HCT116 (cell line): ENCODE data around the gene SEC31B. TPM values are rescaled to one million over a fixed set of nuclear protein-coding genes. Genes with fewer than 3 reads are reported as not detected.
A peak's percentile ranks its signal among the peaks of the same experiment; 100 is the strongest.

Source experiments
- ATAC-seq: fragments of 200-7000 bp; cut with Tn5 transposase; 2 replicates; pipeline ENCODE4 v1.9.1; 2020; ENCODE audit warnings: mild to moderate bottlenecking, moderate library complexity
- BruUV-seq: library from RNA; stranded (reverse); fragments of 400-500 nt; replicated peaks from 2 replicates; lab custom pipeline; 2021; lab: Mats Ljungman, UMichigan
- CTCF ChIA-PET: fragments of 300-600 bp; sonication (Branson Sonifier 250); formaldehyde crosslinking; loops from one replicate; lab custom pipeline; 2021; ENCODE audit warnings: antibody characterized with exemption; lab: Charles Lee
- POLR2A ChIA-PET: fragments of 300-600, 350-600 bp; sonication (Branson Sonifier 250); formaldehyde crosslinking; loops from one replicate; lab custom pipeline; 2021; ENCODE audit warnings: antibody characterized with exemption; lab: Charles Lee
- RAD21 ChIA-PET, 2 experiments: fragments of 300-600 bp; sonication (Branson Sonifier 250); formaldehyde crosslinking; loops; one replicate each; lab custom pipeline; 2023; ENCODE audit warnings: low total read pairs in 2 of 2; ENCODE audit not compliant: uncharacterized antibody in 2 of 2, unreplicated experiment in 2 of 2, low non-redundant PET in 1 of 2; lab: Charles Lee
- DNase-seq: peaks from one replicate; pipeline ENCODE4 v3.0.0-alpha.2; 2010; ENCODE audit warnings: low read depth, low spot score
- H2AFZ ChIP-seq: fragments of 200-600 bp; shearing (Covaris generic), sonication (generic); 2 replicates; pipeline ENCODE4 v1.6.1; 2017; ENCODE audit warnings: low read depth, mixed run types, mixed read lengths, antibody characterized with exemption, low read length; ENCODE audit not compliant: poor library complexity, severe bottlenecking
- H3K27ac ChIP-seq: 2 replicates; pipeline ENCODE4 v1.5.1; 2012; ENCODE audit warnings: low read depth, low read length
- H3K27me3 ChIP-seq: fragments of 200-600 bp; sonication (generic); 2 replicates; pipeline ENCODE4 v1.6.1; 2016; ENCODE audit warnings: mixed run types, low read length, mixed read lengths; ENCODE audit not compliant: insufficient read depth
- H3K36me3 ChIP-seq, 2 experiments: fragments of 200-500 bp in 1 of 2; fragments of 200-600 bp in 1 of 2; sonication (Bioruptor generic) in 1 of 2; sonication (generic) in 1 of 2; 2 replicates each; pipeline versions ENCODE4 v1.5.1 to v1.6.1; 2014 to 2016; ENCODE audit warnings: low read length in 2 of 2, inconsistent platforms in 1 of 2, mixed read lengths in 1 of 2, mixed run types in 1 of 2; ENCODE audit not compliant: insufficient read depth in 2 of 2, control insufficient read depth in 1 of 2
- H3K4me1 ChIP-seq, 2 experiments: fragments of 200-600 bp in 1 of 2; sonication (generic) in 1 of 2; 2 replicates each; pipeline versions ENCODE4 v1.5.1 to v1.6.1; 2012 to 2017; ENCODE audit warnings: low read length in 2 of 2, inconsistent platforms in 1 of 2, mild to moderate bottlenecking in 1 of 2, mixed read lengths in 1 of 2, mixed run types in 1 of 2, moderate library complexity in 1 of 2; ENCODE audit not compliant: insufficient read depth in 2 of 2, control insufficient read depth in 1 of 2
- H3K4me2 ChIP-seq: fragments of 200-600 bp; sonication (generic); 2 replicates; pipeline ENCODE4 v1.6.1; 2017; ENCODE audit warnings: mixed run types, low read length, mixed read lengths
- H3K4me3 ChIP-seq, 2 experiments: fragments of 200-600 bp in 1 of 2; sonication (generic) in 1 of 2; replicated peaks in 1 of 2; 2 replicates each; pipeline ENCODE4 v1.5.1; 2011 to 2016; ENCODE audit warnings: low read length in 2 of 2, control low read depth in 1 of 2, low read depth in 1 of 2, mild to moderate bottlenecking in 1 of 2, mixed read lengths in 1 of 2, mixed run types in 1 of 2
- H3K79me2 ChIP-seq: fragments of 200-600 bp; sonication (generic); 2 replicates; pipeline ENCODE4 v1.6.1; 2017; ENCODE audit warnings: mild to moderate bottlenecking, mixed run types, low read length, moderate library complexity, mixed read lengths; ENCODE audit not compliant: insufficient read depth
- H3K9ac ChIP-seq: fragments of 200-600 bp; sonication (generic); 2 replicates; pipeline ENCODE4 v1.6.1; 2016; ENCODE audit warnings: low read length, mixed read lengths
- H3K9me2 ChIP-seq: fragments of 200-600 bp; sonication (generic), shearing (Covaris generic); 2 replicates; pipeline ENCODE4 v1.6.1; 2017; ENCODE audit warnings: mixed run types, mild to moderate bottlenecking, moderate library complexity; ENCODE audit not compliant: insufficient read depth
- H3K9me3 ChIP-seq, 2 experiments: fragments of 200-500 bp in 1 of 2; fragments of 200-600 bp in 1 of 2; sonication (Bioruptor generic) in 1 of 2; sonication (generic) in 1 of 2; 2 replicates each; pipeline ENCODE4 v1.6.1; 2014 to 2017; ENCODE audit warnings: low read length in 2 of 2, mixed read lengths in 2 of 2, inconsistent platforms in 1 of 2, low read depth in 1 of 2, mild to moderate bottlenecking in 1 of 2, mixed run types in 1 of 2, moderate library complexity in 1 of 2; ENCODE audit not compliant: control insufficient read depth in 1 of 2, insufficient read depth in 1 of 2
- H4K20me1 ChIP-seq: fragments of 200-600 bp; sonication (generic), shearing (Covaris generic); 2 replicates; pipeline ENCODE4 v1.6.1; 2017; ENCODE audit warnings: mixed run types, mild to moderate bottlenecking, moderate library complexity; ENCODE audit not compliant: insufficient read depth
- JUND ChIP-seq: IDR thresholded peaks from 2 replicates; pipeline ENCODE4 v1.6.1; 2012
- POLR2A ChIP-seq: IDR thresholded peaks from 2 replicates; pipeline ENCODE4 v1.7.0; 2011; ENCODE audit warnings: borderline replicate concordance; ENCODE audit not compliant: insufficient read depth, insufficient read length; ENCODE audit errors: extremely low read depth
- SRF ChIP-seq: IDR thresholded peaks from 2 replicates; pipeline ENCODE4 v1.6.1; 2012; ENCODE audit warnings: low read depth
- intact Hi-C: fragments of 100-400 bp; cut with micrococcal nuclease; formaldehyde crosslinking; loops from 2 replicates; pipeline ENCODE4 v1.10.0; 2022
- total RNA-seq: library from RNA; stranded (reverse); gene quantifications from one replicate; pipeline ENCODE4 v1.2.1, GENCODE V29; 2021; ENCODE audit not compliant: unreplicated experiment

The SEC31B gene
- total RNA-seq, 1 experiment from 2014 or later: 30.9 TPM

DNA sequence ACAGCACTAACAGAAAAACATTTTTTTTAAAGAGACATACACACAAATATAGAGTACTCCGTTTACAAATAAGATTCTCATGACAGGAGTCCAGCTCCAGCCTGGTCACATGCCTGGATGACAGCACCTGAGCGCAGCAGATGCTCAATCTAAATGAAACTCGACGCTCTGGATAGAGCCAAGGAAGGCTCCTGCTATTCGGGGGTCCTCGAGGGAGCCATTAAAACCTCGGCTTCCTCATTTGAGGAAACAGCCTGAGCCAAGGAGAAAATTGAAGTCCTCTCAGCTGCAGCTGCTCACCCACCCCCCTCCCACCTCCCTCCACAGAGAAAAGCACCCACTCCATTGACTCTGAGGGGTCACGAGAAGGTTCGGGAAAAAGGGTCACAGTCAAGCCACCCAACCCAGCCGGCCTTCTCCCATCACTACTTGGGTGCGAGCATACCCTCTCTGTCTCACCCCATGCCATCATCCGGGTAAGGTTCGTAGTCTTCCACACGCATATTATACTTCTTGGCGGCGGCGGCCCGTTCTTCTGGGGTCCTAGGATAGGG, 9.3 kb upstream of the SEC31B start:
- POLR2A ChIA-PET: no interaction called here
- no TSS peak for BruUV-seq
- intact Hi-C loops: no loop called here
- ATAC-seq (no peak), DNase-seq (no peak)
- H3K79me2 ChIP-seq: peaks cover 45% of the 10 kb centered on the region
- H3K9me3 ChIP-seq: no peaks in the 10 kb centered on the region
- peak overlapping the region; percentile 50 for H2AFZ ChIP-seq
- H3K4me2 ChIP-seq: peak overlapping the region; percentile 73
- no peak for TF ChIP-seq SRF
- CTCF ChIA-PET: interaction anchor here (3.0 kb wide), 1 partner anchor 10 kb away, joined by 21 read pairs; no protein-coding TSS in a partner anchor
- H3K27me3 ChIP-seq: no peaks in the 10 kb centered on the region
- H3K36me3 ChIP-seq: peaks cover 28 to 32% of the 10 kb centered on the region in 2 experiments
- H3K9me2 ChIP-seq: no peaks in the 10 kb centered on the region
- RAD21 ChIA-PET: no interaction called here
- peak overlapping the region; percentile 79 for H3K27ac ChIP-seq
- peaks cover 7 to 18% of the 10 kb centered on the region in 2 experiments; a peak in 3 of 4 replicates for H3K4me1 ChIP-seq
- H4K20me1 ChIP-seq: no peaks in the 10 kb centered on the region
- peak overlapping the region; percentile 77 to 94 for H3K4me3 ChIP-seq
- peak overlapping the region; percentile 91 for H3K9ac ChIP-seq

DNA sequence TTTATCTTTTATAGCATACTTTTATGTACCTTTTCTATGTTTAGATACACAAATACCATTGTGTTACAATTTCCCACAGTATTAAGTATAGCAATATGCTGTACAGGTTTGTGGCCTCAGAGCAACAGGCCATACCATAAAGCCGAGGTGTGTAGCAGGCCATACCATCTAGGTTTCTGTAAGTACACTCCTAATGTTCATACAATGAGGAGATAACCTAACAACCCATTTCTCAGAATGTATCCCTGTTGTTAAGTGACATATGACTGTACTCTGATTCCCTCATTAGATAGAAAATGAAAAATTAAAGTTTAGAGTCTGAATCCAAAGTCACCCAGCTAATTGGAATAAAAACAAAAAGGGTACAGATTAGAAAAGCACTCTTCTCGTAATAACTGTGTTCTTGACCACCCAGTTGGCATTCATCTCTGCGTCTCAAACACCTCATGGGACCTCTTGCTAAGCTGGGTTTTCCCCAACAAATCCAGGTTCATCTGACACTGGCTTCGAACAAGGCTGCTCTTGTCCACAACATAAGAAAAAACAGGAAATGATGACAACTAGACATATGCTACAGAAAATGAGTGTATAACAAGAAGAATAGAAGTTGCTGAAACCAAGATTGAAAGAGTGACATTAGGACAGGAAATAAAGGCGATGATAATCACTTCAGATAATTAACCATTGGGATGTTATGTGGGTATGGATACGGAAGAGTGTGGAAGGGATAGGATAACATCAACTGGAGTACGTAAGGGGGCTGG, 8.6 kb upstream of the SEC31B start:
- Histone ChIP-seq H3K27me3 (no peaks in the 10 kb centered on the region), H3K4me3 (peak overlapping the region; percentile 77 to 94), H3K9ac (peak overlapping the region; percentile 91), H3K4me2 (peak overlapping the region; percentile 73), H3K27ac (no peak overlapping the region), H3K4me1 (peaks cover 7 to 18% of the 10 kb centered on the region in 2 experiments; a peak in 3 of 4 replicates), H3K9me3 (no peaks in the 10 kb centered on the region), H3K9me2 (no peaks in the 10 kb centered on the region), H4K20me1 (no peaks in the 10 kb centered on the region), H2AFZ (no peak overlapping the region), H3K36me3 (peaks cover 35 to 39% of the 10 kb centered on the region in 2 experiments), H3K79me2 (peaks cover 45% of the 10 kb centered on the region)
- ChIA-PET CTCF (interaction anchor here (2.8 to 3.0 kb wide), 2 partner anchors 8 to 10 kb away, joined by 9 to 21 read pairs; partner anchors contain the start of gene HIF1AN), RAD21 (no interaction called here), POLR2A (no interaction called here)
- ATAC-seq (no peak), DNase-seq (no peak)
- TSS peak; percentile 68 for BruUV-seq
- no peak for TF ChIP-seq POLR2A
- peak; percentile 10; the same call in 1 of the 2 replicates for TF ChIP-seq JUND
- intact Hi-C loops: no loop called here
